Measurements from ENCODE around the gene RPL37.

Gene RPL37

GRCh38 chr5:40847525-40847924 is 12.5 kb upstream of the RPL37 start (continued):
- TF ChIP-seq, protein P1, sequence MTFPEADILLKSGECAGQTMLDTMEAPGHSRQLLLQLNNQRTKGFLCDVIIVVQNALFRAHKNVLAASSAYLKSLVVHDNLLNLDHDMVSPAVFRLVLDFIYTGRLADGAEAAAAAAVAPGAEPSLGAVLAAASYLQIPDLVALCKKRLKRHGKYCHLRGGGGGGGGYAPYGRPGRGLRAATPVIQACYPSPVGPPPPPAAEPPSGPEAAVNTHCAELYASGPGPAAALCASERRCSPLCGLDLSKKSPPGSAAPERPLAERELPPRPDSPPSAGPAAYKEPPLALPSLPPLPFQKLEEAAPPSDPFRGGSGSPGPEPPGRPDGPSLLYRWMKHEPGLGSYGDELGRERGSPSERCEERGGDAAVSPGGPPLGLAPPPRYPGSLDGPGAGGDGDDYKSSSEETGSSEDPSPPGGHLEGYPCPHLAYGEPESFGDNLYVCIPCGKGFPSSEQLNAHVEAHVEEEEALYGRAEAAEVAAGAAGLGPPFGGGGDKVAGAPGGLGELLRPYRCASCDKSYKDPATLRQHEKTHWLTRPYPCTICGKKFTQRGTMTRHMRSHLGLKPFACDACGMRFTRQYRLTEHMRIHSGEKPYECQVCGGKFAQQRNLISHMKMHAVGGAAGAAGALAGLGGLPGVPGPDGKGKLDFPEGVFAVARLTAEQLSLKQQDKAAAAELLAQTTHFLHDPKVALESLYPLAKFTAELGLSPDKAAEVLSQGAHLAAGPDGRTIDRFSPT (tag by site-specific recombination; IDR thresholded peaks at IDR 0.05): no peak

GRCh38 chr5:40846371-40846770 is 11.3 kb upstream of the RPL37 start:
- ChIA-PET POLR2A (no interaction called here), CTCF (no interaction called here)
- H3K4me1 ChIP-seq (ENCODE audit: control insufficient read depth, insufficient read depth, low read length): no peaks in the 10 kb centered on the region
- no peaks in the 10 kb centered on the region for H3K36me3 ChIP-seq (ENCODE audit: control insufficient read depth in 2 of 2, insufficient read depth in 1 of 2, low read length in 2 of 2)
- TF ChIP-seq ZNF140 (tag by site-specific recombination; IDR thresholded peaks at IDR 0.05) (no peak), ZNF133 (tag by site-specific recombination; IDR thresholded peaks at IDR 0.05) (peak; percentile 73), ZNF114 (tag by site-specific recombination; IDR thresholded peaks at IDR 0.05) (no peak), ZBTB7A (tag by site-specific recombination; IDR thresholded peaks at IDR 0.05; ENCODE audit: low read depth) (no peak), PRDM1 (tag by site-specific recombination; IDR thresholded peaks at IDR 0.05) (no peak), GLIS1 (tag by site-specific recombination; IDR thresholded peaks at IDR 0.05) (no peak)
- TF ChIP-seq, protein P2, sequence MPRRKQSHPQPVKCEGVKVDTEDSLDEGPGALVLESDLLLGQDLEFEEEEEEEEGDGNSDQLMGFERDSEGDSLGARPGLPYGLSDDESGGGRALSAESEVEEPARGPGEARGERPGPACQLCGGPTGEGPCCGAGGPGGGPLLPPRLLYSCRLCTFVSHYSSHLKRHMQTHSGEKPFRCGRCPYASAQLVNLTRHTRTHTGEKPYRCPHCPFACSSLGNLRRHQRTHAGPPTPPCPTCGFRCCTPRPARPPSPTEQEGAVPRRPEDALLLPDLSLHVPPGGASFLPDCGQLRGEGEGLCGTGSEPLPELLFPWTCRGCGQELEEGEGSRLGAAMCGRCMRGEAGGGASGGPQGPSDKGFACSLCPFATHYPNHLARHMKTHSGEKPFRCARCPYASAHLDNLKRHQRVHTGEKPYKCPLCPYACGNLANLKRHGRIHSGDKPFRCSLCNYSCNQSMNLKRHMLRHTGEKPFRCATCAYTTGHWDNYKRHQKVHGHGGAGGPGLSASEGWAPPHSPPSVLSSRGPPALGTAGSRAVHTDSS (tag by site-specific recombination; IDR thresholded peaks at IDR 0.05): no peak
- no peak overlapping the region for H3K27ac ChIP-seq (ENCODE audit: extremely low read depth, low read depth, low read length)
- no peak overlapping the region for H3K4me3 ChIP-seq (ENCODE audit: low read depth, low read length)
- no peaks in the 10 kb centered on the region for H3K9me3 ChIP-seq (ENCODE audit: control insufficient read depth, insufficient read depth, low read depth, low read length)

DNA sequence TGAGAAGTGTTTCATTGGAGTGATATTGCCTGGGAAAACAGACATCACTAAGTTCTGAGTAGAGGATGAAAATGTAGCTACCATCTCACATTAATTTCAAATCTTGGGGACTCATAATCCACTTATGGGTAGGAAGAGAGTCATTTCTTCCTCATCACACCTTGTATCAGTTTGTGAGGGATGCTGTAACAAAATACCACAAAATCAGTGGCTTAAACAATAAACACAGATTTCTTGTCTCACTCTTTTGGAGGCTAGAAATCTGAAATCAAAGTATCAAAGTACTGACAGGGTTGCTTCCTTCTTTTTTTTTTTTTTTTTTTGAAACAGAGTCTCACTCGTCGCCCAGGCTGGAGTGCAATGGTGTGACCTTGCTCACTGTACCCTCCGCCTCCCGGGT is 9.5 kb upstream of the RPL37 start:
- Histone ChIP-seq H3K36me3 (ENCODE audit: control insufficient read depth in 2 of 2, insufficient read depth in 1 of 2, low read length in 2 of 2) (no peaks in the 10 kb centered on the region), H3K27ac (ENCODE audit: extremely low read depth, low read depth, low read length) (no peak overlapping the region), H3K4me3 (ENCODE audit: low read depth, low read length) (no peak overlapping the region), H3K4me1 (ENCODE audit: control insufficient read depth, insufficient read depth, low read length) (no peaks in the 10 kb centered on the region), H3K9me3 (ENCODE audit: control insufficient read depth, insufficient read depth, low read depth, low read length) (no peaks in the 10 kb centered on the region)
- TF ChIP-seq ZNF211 (tag by site-specific recombination; IDR thresholded peaks at IDR 0.05; ENCODE audit: low read depth) (no peak), ZBTB1 (tag by site-specific recombination; IDR thresholded peaks at IDR 0.05) (no peak), ZNF707 (tag by site-specific recombination; IDR thresholded peaks at IDR 0.05) (no peak), ZNF626 (tag by site-specific recombination; IDR thresholded peaks at IDR 0.05) (no peak), ZNF155 (tag by site-specific recombination; IDR thresholded peaks at IDR 0.05) (no peak), GLIS1 (tag by site-specific recombination; IDR thresholded peaks at IDR 0.05) (no peak), KLF1 (tag by site-specific recombination; IDR thresholded peaks at IDR 0.05) (no peak), KLF16 (tag by site-specific recombination; IDR thresholded peaks at IDR 0.05) (no peak), ZNF292 (tag by site-specific recombination; IDR thresholded peaks at IDR 0.05; ENCODE audit: borderline replicate concordance, low read depth) (no peak), ZNF214 (tag by site-specific recombination; IDR thresholded peaks at IDR 0.05; ENCODE audit: borderline replicate concordance) (no peak), ZNF146 (tag by site-specific recombination; IDR thresholded peaks at IDR 0.05) (no peak), ZBTB20 (tag by site-specific recombination; IDR thresholded peaks at IDR 0.05) (no peak), MZF1 (tag by site-specific recombination; IDR thresholded peaks at IDR 0.05; ENCODE audit: borderline replicate concordance) (no peak)
- TF ChIP-seq, protein P3, sequence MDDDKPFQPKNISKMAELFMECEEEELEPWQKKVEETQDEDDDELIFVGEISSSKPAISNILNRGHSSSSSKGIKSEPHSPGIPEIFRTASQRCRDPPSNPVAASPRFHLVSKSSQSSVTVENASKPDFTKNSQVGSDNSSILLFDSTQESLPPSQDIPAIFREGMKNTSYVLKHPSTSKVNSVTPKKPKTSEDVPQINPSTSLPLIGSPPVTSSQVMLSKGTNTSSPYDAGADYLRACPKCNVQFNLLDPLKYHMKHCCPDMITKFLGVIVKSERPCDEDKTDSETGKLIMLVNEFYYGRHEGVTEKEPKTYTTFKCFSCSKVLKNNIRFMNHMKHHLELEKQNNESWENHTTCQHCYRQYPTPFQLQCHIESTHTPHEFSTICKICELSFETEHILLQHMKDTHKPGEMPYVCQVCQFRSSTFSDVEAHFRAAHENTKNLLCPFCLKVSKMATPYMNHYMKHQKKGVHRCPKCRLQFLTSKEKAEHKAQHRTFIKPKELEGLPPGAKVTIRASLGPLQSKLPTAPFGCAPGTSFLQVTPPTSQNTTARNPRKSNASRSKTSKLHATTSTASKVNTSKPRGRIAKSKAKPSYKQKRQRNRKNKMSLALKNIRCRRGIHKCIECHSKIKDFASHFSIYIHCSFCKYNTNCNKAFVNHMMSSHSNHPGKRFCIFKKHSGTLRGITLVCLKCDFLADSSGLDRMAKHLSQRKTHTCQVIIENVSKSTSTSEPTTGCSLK (tag by site-specific recombination; IDR thresholded peaks at IDR 0.05): no peak
- TF ChIP-seq, protein P4, sequence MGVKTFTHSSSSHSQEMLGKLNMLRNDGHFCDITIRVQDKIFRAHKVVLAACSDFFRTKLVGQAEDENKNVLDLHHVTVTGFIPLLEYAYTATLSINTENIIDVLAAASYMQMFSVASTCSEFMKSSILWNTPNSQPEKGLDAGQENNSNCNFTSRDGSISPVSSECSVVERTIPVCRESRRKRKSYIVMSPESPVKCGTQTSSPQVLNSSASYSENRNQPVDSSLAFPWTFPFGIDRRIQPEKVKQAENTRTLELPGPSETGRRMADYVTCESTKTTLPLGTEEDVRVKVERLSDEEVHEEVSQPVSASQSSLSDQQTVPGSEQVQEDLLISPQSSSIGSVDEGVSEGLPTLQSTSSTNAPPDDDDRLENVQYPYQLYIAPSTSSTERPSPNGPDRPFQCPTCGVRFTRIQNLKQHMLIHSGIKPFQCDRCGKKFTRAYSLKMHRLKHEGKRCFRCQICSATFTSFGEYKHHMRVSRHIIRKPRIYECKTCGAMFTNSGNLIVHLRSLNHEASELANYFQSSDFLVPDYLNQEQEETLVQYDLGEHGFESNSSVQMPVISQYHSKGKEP (tag by site-specific recombination; IDR thresholded peaks at IDR 0.05): no peak
- TF ChIP-seq, protein P5, sequence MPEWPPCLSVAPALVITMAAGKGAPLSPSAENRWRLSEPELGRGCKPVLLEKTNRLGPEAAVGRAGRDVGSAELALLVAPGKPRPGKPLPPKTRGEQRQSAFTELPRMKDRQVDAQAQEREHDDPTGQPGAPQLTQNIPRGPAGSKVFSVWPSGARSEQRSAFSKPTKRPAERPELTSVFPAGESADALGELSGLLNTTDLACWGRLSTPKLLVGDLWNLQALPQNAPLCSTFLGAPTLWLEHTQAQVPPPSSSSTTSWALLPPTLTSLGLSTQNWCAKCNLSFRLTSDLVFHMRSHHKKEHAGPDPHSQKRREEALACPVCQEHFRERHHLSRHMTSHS (tag by site-specific recombination; IDR thresholded peaks at IDR 0.05): no peak
- ChIA-PET POLR2A (no interaction called here), CTCF (no interaction called here)

Data from HEK293 (cell line).